IMR-90 (cell line): ENCODE data around the gene KAZN. TPM values are rescaled to one million over a fixed set of nuclear protein-coding genes. Genes with fewer than 3 reads are reported as not detected.

Source experiments
- ATAC-seq: fragments of 200-7000 bp; cut with Tn5 transposase; 2 replicates; pipeline ENCODE4 v1.9.1; 2020; ENCODE audit warnings: low read depth, mild to moderate bottlenecking, moderate library complexity
- BruUV-seq: library from RNA; stranded (reverse); fragments of 400-500 nt; replicated peaks from 2 replicates; lab custom pipeline; 2021; lab: Mats Ljungman, UMichigan
- CTCF ChIA-PET: fragments of 300-600 bp; formaldehyde crosslinking; extraction: SDS; loops from one replicate; lab custom pipeline; 2021; ENCODE audit warnings: antibody characterized with exemption; lab: Yijun Ruan, JAX
- POLR2A ChIA-PET: fragments of 300-600 bp; sonication (Branson Sonifier 250); formaldehyde crosslinking; loops from one replicate; lab custom pipeline; 2022; ENCODE audit warnings: antibody characterized with exemption; ENCODE audit not compliant: unreplicated experiment; lab: Charles Lee
- DNase-seq: peaks from one replicate; pipeline ENCODE4 v3.0.0; 2013
- H2AFZ ChIP-seq: replicated peaks from 2 replicates; pipeline ENCODE3; 2013; ENCODE audit warnings: low read length, mild to moderate bottlenecking; ENCODE audit not compliant: poor library complexity
- H2AK5ac ChIP-seq: 2 replicates; pipeline ENCODE4 v1.6.1; 2013; ENCODE audit warnings: low read depth, low read length, inconsistent platforms
- H2AK9ac ChIP-seq: replicated peaks from 2 replicates; pipeline ENCODE3; 2013; ENCODE audit warnings: mild to moderate bottlenecking, low read depth, low read length, moderate library complexity; ENCODE audit not compliant: poor library complexity
- H2BK120ac ChIP-seq: 2 replicates; pipeline ENCODE4 v1.6.1; 2013; ENCODE audit warnings: low read depth, low read length, inconsistent platforms
- H2BK15ac ChIP-seq: 3 replicates; pipeline ENCODE4 v1.6.1; 2013; ENCODE audit warnings: low read depth, low read length, inconsistent platforms
- H2BK20ac ChIP-seq: 2 replicates; pipeline ENCODE4 v1.6.1; 2013; ENCODE audit warnings: low read depth, mild to moderate bottlenecking, inconsistent platforms, low read length, moderate library complexity
- H2BK5ac ChIP-seq: 2 replicates; pipeline ENCODE4 v1.6.1; 2013; ENCODE audit warnings: mild to moderate bottlenecking, low read depth, low read length, inconsistent platforms; ENCODE audit not compliant: poor library complexity, severe bottlenecking
- H3K14ac ChIP-seq: replicated peaks from 2 replicates; pipeline ENCODE4 v1.6.1; 2013; ENCODE audit warnings: low read depth, low read length, inconsistent platforms
- H3K18ac ChIP-seq: 2 replicates; pipeline ENCODE4 v1.6.1; 2013; ENCODE audit warnings: low read depth, low read length, control low read depth
- H3K23ac ChIP-seq: 2 replicates; pipeline ENCODE4 v1.6.1; 2013; ENCODE audit warnings: low read depth, low read length, inconsistent platforms
- H3K27ac ChIP-seq: 2 replicates; pipeline ENCODE4 v1.5.1; 2013; ENCODE audit warnings: mild to moderate bottlenecking, control low read depth, low read length; ENCODE audit not compliant: insufficient read depth
- H3K27me3 ChIP-seq: 2 replicates; pipeline ENCODE4 v1.6.1; 2013; ENCODE audit warnings: low read length; ENCODE audit not compliant: control insufficient read depth, insufficient read depth
- H3K36me3 ChIP-seq: 2 replicates; pipeline ENCODE4 v1.6.1; 2013; ENCODE audit warnings: low read length, mixed read lengths; ENCODE audit not compliant: control insufficient read depth, insufficient read depth
- H3K4ac ChIP-seq: 2 replicates; pipeline ENCODE4 v1.6.1; 2013; ENCODE audit warnings: low read depth, low read length, inconsistent platforms
- H3K4me1 ChIP-seq: 2 replicates; pipeline ENCODE4 v1.6.1; 2013; ENCODE audit warnings: low read length, mixed read lengths; ENCODE audit not compliant: control insufficient read depth, insufficient read depth
- H3K4me2 ChIP-seq: 2 replicates; pipeline ENCODE4 v1.6.1; 2013; ENCODE audit warnings: low read depth, mild to moderate bottlenecking, control low read depth, low read length, moderate library complexity
- H3K4me3 ChIP-seq: 2 replicates; pipeline ENCODE4 v1.5.1; 2013; ENCODE audit warnings: low read depth, mild to moderate bottlenecking, control low read depth, low read length, moderate library complexity; ENCODE audit not compliant: insufficient read depth
- H3K56ac ChIP-seq: 2 replicates; pipeline ENCODE4 v1.6.1; 2013; ENCODE audit warnings: low read length, inconsistent platforms; ENCODE audit not compliant: insufficient read depth; ENCODE audit errors: extremely low read depth
- H3K79me1 ChIP-seq, 2 experiments: 2 replicates each; pipeline ENCODE4 v1.6.1; 2013; ENCODE audit warnings: low read length in 2 of 2, inconsistent platforms in 1 of 2, low read depth in 1 of 2
- H3K9ac ChIP-seq: 2 replicates; pipeline ENCODE4 v1.6.1; 2013; ENCODE audit warnings: low read depth, low read length, control low read depth
- H3K9me1 ChIP-seq: 2 replicates; pipeline ENCODE4 v1.6.1; 2013; ENCODE audit warnings: low read length, inconsistent platforms; ENCODE audit not compliant: insufficient read depth
- H3K9me3 ChIP-seq: 2 replicates; pipeline ENCODE4 v1.6.1; 2013; ENCODE audit warnings: low read length; ENCODE audit not compliant: control insufficient read depth, insufficient read depth
- H4K20me1 ChIP-seq: 2 replicates; pipeline ENCODE4 v1.6.1; 2013; ENCODE audit warnings: low read length, inconsistent platforms; ENCODE audit not compliant: insufficient read depth
- H4K5ac ChIP-seq: 2 replicates; pipeline ENCODE4 v1.6.1; 2013; ENCODE audit warnings: mild to moderate bottlenecking, low read depth, low read length, control low read depth
- H4K8ac ChIP-seq, 2 experiments: 2 replicates each; pipeline ENCODE4 v1.6.1; 2013; ENCODE audit warnings: low read depth in 2 of 2, low read length in 2 of 2, control low read depth in 1 of 2, inconsistent platforms in 1 of 2
- H4K91ac ChIP-seq: 2 replicates; pipeline ENCODE4 v1.6.1; 2013; ENCODE audit warnings: low read depth, low read length, inconsistent platforms; ENCODE audit not compliant: insufficient read depth
- BHLHE40 ChIP-seq: fragments of 150-350 bp; IDR thresholded peaks from 2 replicates; pipeline ENCODE4 v1.6.1; 2016; ENCODE audit warnings: mild to moderate bottlenecking, low read depth, low read length
- CTCF ChIP-seq: conservative IDR thresholded peaks from 2 replicates; pipeline ENCODE4 v1.5.1; 2012; ENCODE audit warnings: mild to moderate bottlenecking, low read depth, low read length, improper control_type of control experiment
- ELK1 ChIP-seq: fragments of 150-350 bp; IDR thresholded peaks from 2 replicates; pipeline ENCODE4 v1.6.1; 2016; ENCODE audit warnings: low read depth, mild to moderate bottlenecking, low read length, moderate library complexity, borderline replicate concordance
- MAFK ChIP-seq: IDR thresholded peaks from 2 replicates; pipeline ENCODE4 v1.6.1; 2012; ENCODE audit warnings: low read depth, low read length, improper control_type of control experiment
- MAZ ChIP-seq: IDR thresholded peaks from 2 replicates; pipeline ENCODE4 v1.6.1; 2012; ENCODE audit warnings: low read depth, mild to moderate bottlenecking, low read length, improper control_type of control experiment, moderate library complexity, borderline replicate concordance
- MXI1 ChIP-seq: IDR thresholded peaks from 2 replicates; pipeline ENCODE4 v1.6.1; 2012; ENCODE audit warnings: low read depth, mild to moderate bottlenecking, low read length, moderate library complexity, borderline replicate concordance
- POLR2A ChIP-seq: IDR thresholded peaks from 2 replicates; pipeline ENCODE4 v1.6.1; 2012; ENCODE audit warnings: mild to moderate bottlenecking, low read depth, low read length
- RAD21 ChIP-seq: IDR thresholded peaks from 2 replicates; pipeline ENCODE4 v1.6.1; 2012; ENCODE audit warnings: low read length, improper control_type of control experiment
- SMC3 ChIP-seq: fragments of 150-350 bp; IDR thresholded peaks from 2 replicates; pipeline ENCODE4 v1.6.1; 2016; ENCODE audit warnings: low read depth, mild to moderate bottlenecking, antibody characterized with exemption, low read length, moderate library complexity
- WGBS, 2 experiments: methylation state at CpG; one replicate each; pipeline versions ENCODE4 v1.1.5 to v1.1.7; 2013; ENCODE audit warnings: missing lambda C conversion rate in 2 of 2; ENCODE audit not compliant: insufficient read length in 1 of 2; ENCODE audit errors: extremely low coverage in 2 of 2; 5-methylcytosine and 5-hydroxymethylcytosine counted together
- dilution Hi-C: fragments of 300-500 bp; cut with HindIII; formaldehyde crosslinking; loops from one replicate; pipeline ENCODE4 v1.14.3; 2018; ENCODE audit warnings: low sequenced_read_pairs; ENCODE audit not compliant: unreplicated experiment
- in situ Hi-C: fragments of 300-500 bp; cut with MboI; formaldehyde crosslinking; loops from 3 replicates; pipeline ENCODE4 v1.14.3; 2019; ENCODE audit warnings: low sequenced_read_pairs, inconsistent platforms, mixed read lengths
- intact Hi-C: fragments of 100-400 bp; cut with micrococcal nuclease; formaldehyde crosslinking; loops from 2 replicates; pipeline ENCODE4 v1.10.0; 2022
- polyA plus RNA-seq, 3 experiments: library from polyadenylated mRNA; depleted of rRNA; stranded (reverse); fragments of >200 nt; gene quantifications; 2 replicates each; pipeline ENCODE4 v1.2.3, GENCODE V29; 2012; ENCODE audit warnings: low replicate concordance in 1 of 3
- total RNA-seq: library from RNA; depleted of rRNA; stranded (reverse); fragments of >200 nt; gene quantifications from 2 replicates; pipeline ENCODE4 v1.2.3, GENCODE V29; 2012

Gene KAZN
- total and polyA plus RNA-seq, 2 of the 4 experiments (the other 2 are of a cell fraction): 5.2 to 10.5 TPM

- Histone ChIP-seq H2BK20ac (no peak overlapping the region), H2BK5ac (no peak overlapping the region), H2AFZ (peak overlapping the region; percentile 24), H3K27ac (no peak overlapping the region), H3K79me1 (no peaks in the 10 kb centered on the region), H2BK120ac (no peak overlapping the region), H3K4me1 (no peaks in the 10 kb centered on the region), H3K4ac (no peak overlapping the region), H3K36me3 (peaks cover 9% of the 10 kb centered on the region; the same call in 1 of the 2 replicates), H3K23ac (no peak overlapping the region), H3K9ac (no peak overlapping the region), H2BK15ac (no peak overlapping the region), H3K18ac (no peak overlapping the region), H4K20me1 (no peaks in the 10 kb centered on the region; the same call in 1 of the 2 replicates), H3K27me3 (no peaks in the 10 kb centered on the region), H4K5ac (no peak overlapping the region), H3K9me3 (no peaks in the 10 kb centered on the region), H3K14ac (no peak overlapping the region), H3K9me1 (no peaks in the 10 kb centered on the region), H3K4me3 (no peak overlapping the region), H2AK5ac (no peak overlapping the region), H4K91ac (no peak overlapping the region), H3K4me2 (no peak overlapping the region), H4K8ac (no peak overlapping the region), H3K56ac (no peak overlapping the region), H2AK9ac (no peak overlapping the region)
- dilution Hi-C loops (no loop called here), intact Hi-C loops (no loop called here), in situ Hi-C loops (no loop called here)
- no peak for TF ChIP-seq POLR2A
- no peak for TF ChIP-seq MXI1
- TF ChIP-seq BHLHE40: no peak
- TF ChIP-seq MAFK: no peak
- TF ChIP-seq SMC3: no peak
- no peak for TF ChIP-seq CTCF
- no peak for TF ChIP-seq MAZ
- TF ChIP-seq RAD21: no peak
- TF ChIP-seq ELK1: no peak
- ATAC-seq (no peak), DNase-seq (no peak)
- CTCF ChIA-PET: interaction anchor here (1.2 kb wide), 1 partner anchor 18 kb away, joined by 5 read pairs; no protein-coding TSS in a partner anchor
- BruUV-seq: no TSS peak
- WGBS, 2 experiments: 86% methylated on average over 11 of the region's 14 CpGs; no CpG with 5 or more reads in 1 of the 2 experiments
- POLR2A ChIA-PET: no interaction called here
Measured at GRCh38 chr1:15070145-15070748, 471.8 kb downstream of the KAZN start.
